CD14-positive monocyte (primary cell): ENCODE results near the gene TMCC1. TPM values are rescaled to one million over a fixed set of nuclear protein-coding genes. Genes with fewer than 3 reads are reported as not detected.

Experiments used
- DNase-seq, 3 donors: peaks; one replicate each; pipeline ENCODE4 v3.0.0-alpha.2; 2011 to 2022
- H2AFZ ChIP-seq: 2 replicates; pipeline ENCODE4 v1.6.0; 2012; ENCODE audit warnings: mild to moderate bottlenecking, low read depth, low read length, inconsistent platforms; ENCODE audit not compliant: insufficient read depth, poor library complexity, severe bottlenecking
- H3K27ac ChIP-seq, 2 donors: 1 replicate in 1 of 2; 2 replicates in 1 of 2; pipeline ENCODE4 v1.5.1; 2012 to 2013; ENCODE audit warnings: low read length in 2 of 2, control low read depth in 1 of 2, inconsistent platforms in 1 of 2, low read depth in 1 of 2, mild to moderate bottlenecking in 1 of 2
- H3K27me3 ChIP-seq, 2 donors: one replicate each; pipeline versions ENCODE4 v1.6.0 to v1.6.1; 2011 to 2013; ENCODE audit warnings: low read length in 2 of 2; ENCODE audit not compliant: control insufficient read depth in 2 of 2, insufficient read depth in 2 of 2
- H3K36me3 ChIP-seq, 2 donors: replicated peaks in 1 of 2; 1 replicate in 1 of 2; 2 replicates in 1 of 2; pipeline versions ENCODE4 v1.5.1 to v1.6.1; 2012 to 2013; ENCODE audit warnings: low read length in 2 of 2, control low read depth in 1 of 2, inconsistent platforms in 1 of 2, mild to moderate bottlenecking in 1 of 2; ENCODE audit not compliant: insufficient read depth in 2 of 2, control insufficient read depth in 1 of 2
- H3K4me1 ChIP-seq, 2 donors: 1 replicate in 1 of 2; 2 replicates in 1 of 2; pipeline versions ENCODE4 v1.5.1 to v1.6.1; 2012 to 2013; ENCODE audit warnings: low read length in 2 of 2, control low read depth in 1 of 2, inconsistent platforms in 1 of 2, mild to moderate bottlenecking in 1 of 2, moderate library complexity in 1 of 2; ENCODE audit not compliant: insufficient read depth in 2 of 2, control insufficient read depth in 1 of 2
- H3K4me2 ChIP-seq: replicated peaks from 2 replicates; pipeline ENCODE3; 2012; ENCODE audit warnings: low read length, moderate library complexity, mild to moderate bottlenecking; ENCODE audit not compliant: poor library complexity, severe bottlenecking; ENCODE audit errors: extremely low read depth
- H3K4me3 ChIP-seq, 3 experiments: fragments of 200-600 bp in 1 of 3; sonication (generic) in 1 of 3; replicated peaks in 1 of 3; 1 replicate in 2 of 3; 2 replicates in 1 of 3; pipeline ENCODE4 v1.5.1; 2011 to 2013; ENCODE audit warnings: low read length in 3 of 3, mild to moderate bottlenecking in 3 of 3, control low read depth in 2 of 3, low read depth in 2 of 3, inconsistent platforms in 1 of 3, moderate library complexity in 1 of 3
- H3K79me2 ChIP-seq: 2 replicates; pipeline ENCODE4 v1.6.0; 2012; ENCODE audit warnings: mild to moderate bottlenecking, control low read depth, inconsistent platforms, low read length, moderate library complexity; ENCODE audit not compliant: insufficient read depth
- H3K9ac ChIP-seq: 2 replicates; pipeline ENCODE4 v1.6.0; 2017; ENCODE audit warnings: low read length, mild to moderate bottlenecking; ENCODE audit not compliant: insufficient read depth, poor library complexity, severe bottlenecking
- H3K9me3 ChIP-seq, 2 donors: replicated peaks in 1 of 2; 1 replicate in 1 of 2; 2 replicates in 1 of 2; pipeline versions ENCODE4 v1.5.1 to v1.6.1; 2012 to 2013; ENCODE audit warnings: low read length in 2 of 2, control low read depth in 1 of 2; ENCODE audit not compliant: control insufficient read depth in 1 of 2, insufficient read depth in 1 of 2
- H4K20me1 ChIP-seq: 2 replicates; pipeline ENCODE4 v1.6.0; 2012; ENCODE audit warnings: mild to moderate bottlenecking, low read length, control low read depth, moderate library complexity; ENCODE audit not compliant: insufficient read depth
- H3K27ac Mint-ChIP-seq, 7 donors: one replicate each; pipeline ENCODE4 v1.8.0; 2020; ENCODE audit warnings: mild to moderate bottlenecking in 7 of 7, mixed read lengths in 7 of 7, moderate library complexity in 6 of 7, inconsistent platforms in 2 of 7
- H3K27me3 Mint-ChIP-seq, 3 donors: one replicate each; pipeline ENCODE4 v1.8.0; 2021 to 2022; ENCODE audit warnings: low read depth in 3 of 3, mild to moderate bottlenecking in 3 of 3, mixed read lengths in 3 of 3, moderate library complexity in 3 of 3, inconsistent platforms in 1 of 3
- H3K36me3 Mint-ChIP-seq, 2 donors: one replicate each; pipeline ENCODE4 v1.8.0; 2020; ENCODE audit warnings: mixed read lengths in 2 of 2, inconsistent platforms in 1 of 2, mild to moderate bottlenecking in 1 of 2
- H3K4me1 Mint-ChIP-seq: one replicate; pipeline ENCODE4 v1.8.0; 2020; ENCODE audit warnings: mild to moderate bottlenecking, mixed read lengths
- H3K4me3 Mint-ChIP-seq, 2 donors: one replicate each; pipeline ENCODE4 v1.8.0; 2020; ENCODE audit warnings: mild to moderate bottlenecking in 2 of 2, mixed read lengths in 2 of 2, moderate library complexity in 1 of 2
- H3K9me3 Mint-ChIP-seq, 7 donors: one replicate each; pipeline ENCODE4 v1.8.0; 2020 to 2022; ENCODE audit warnings: mixed read lengths in 7 of 7, mild to moderate bottlenecking in 6 of 7, moderate library complexity in 6 of 7, inconsistent platforms in 2 of 7
- WGBS: methylation state at CpG from one replicate; pipeline ENCODE4 v1.1.5; 2013; ENCODE audit warnings: missing lambda C conversion rate; ENCODE audit not compliant: insufficient coverage; 5-methylcytosine and 5-hydroxymethylcytosine counted together
- intact Hi-C, 2 donors: fragments of 100-400 bp; cut with micrococcal nuclease; formaldehyde crosslinking; loops; one replicate each; pipeline versions ENCODE4 v1.15.0 to v1.15.1; 2023
- polyA plus RNA-seq, 3 donors: library from polyadenylated mRNA; depleted of rRNA in 1 of 3; unstranded in 2 of 3; stranded (reverse) in 1 of 3; fragments of 300-500 nt in 2 of 3; fragments of >200 nt in 1 of 3; fragmentation: Illumina TruSeq in 2 of 3; gene quantifications; 1 replicate in 2 of 3; 2 replicates in 1 of 3; pipeline ENCODE4 v1.2.3, GENCODE V29; 2012 to 2021
- TF ChIP-seq, protein P1 (sequence below): fragments of 200-600 bp; IDR thresholded peaks from one replicate; pipeline ENCODE4 v1.8.0; 2022; ENCODE audit warnings: antibody characterized with exemption, mild to moderate bottlenecking

The TMCC1 gene
- polyA plus RNA-seq, 3 donors = 5.0 to 10.2 (median 5.0) TPM

DNA sequence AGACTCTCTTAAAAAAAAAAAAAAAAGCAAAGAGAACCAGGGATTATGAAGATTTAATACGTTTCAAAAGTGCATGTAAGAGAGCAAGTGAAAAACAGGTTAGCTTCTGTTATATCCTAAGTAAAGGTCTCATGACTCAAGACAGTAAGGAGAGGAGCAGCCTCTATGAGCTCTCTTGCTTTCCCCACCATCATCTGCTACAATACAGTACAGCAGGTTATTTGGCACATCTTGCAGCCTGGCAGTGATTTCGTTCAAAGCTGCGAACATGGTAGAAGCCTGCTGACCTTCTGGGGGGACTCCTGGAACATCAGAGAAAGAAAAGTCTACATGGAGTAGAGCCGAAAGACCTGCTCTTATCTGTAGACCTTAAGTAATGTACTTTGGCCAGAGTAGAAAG lies 157.9 kb downstream of the TMCC1 start:
- no peaks in the 10 kb centered on the region for H3K36me3 ChIP-seq
- Mint-ChIP-seq H3K27me3 (no peaks in the 10 kb centered on the region), H3K27ac (no peak overlapping the region), H3K4me3 (no peak overlapping the region), H3K36me3 (peaks cover 6 to 9% of the 10 kb centered on the region in 2 donors), H3K4me1 (peaks cover 22% of the 10 kb centered on the region), H3K9me3 (no peaks in the 10 kb centered on the region)
- H3K4me1 ChIP-seq = peaks cover 0 to 3% of the 10 kb centered on the region in 2 donors
- intact Hi-C loops = no loop called here
- H3K27me3 ChIP-seq = no peaks in the 10 kb centered on the region
- H2AFZ ChIP-seq = no peak overlapping the region
- H4K20me1 ChIP-seq = peaks cover 17% of the 10 kb centered on the region
- TF ChIP-seq, protein P1, sequence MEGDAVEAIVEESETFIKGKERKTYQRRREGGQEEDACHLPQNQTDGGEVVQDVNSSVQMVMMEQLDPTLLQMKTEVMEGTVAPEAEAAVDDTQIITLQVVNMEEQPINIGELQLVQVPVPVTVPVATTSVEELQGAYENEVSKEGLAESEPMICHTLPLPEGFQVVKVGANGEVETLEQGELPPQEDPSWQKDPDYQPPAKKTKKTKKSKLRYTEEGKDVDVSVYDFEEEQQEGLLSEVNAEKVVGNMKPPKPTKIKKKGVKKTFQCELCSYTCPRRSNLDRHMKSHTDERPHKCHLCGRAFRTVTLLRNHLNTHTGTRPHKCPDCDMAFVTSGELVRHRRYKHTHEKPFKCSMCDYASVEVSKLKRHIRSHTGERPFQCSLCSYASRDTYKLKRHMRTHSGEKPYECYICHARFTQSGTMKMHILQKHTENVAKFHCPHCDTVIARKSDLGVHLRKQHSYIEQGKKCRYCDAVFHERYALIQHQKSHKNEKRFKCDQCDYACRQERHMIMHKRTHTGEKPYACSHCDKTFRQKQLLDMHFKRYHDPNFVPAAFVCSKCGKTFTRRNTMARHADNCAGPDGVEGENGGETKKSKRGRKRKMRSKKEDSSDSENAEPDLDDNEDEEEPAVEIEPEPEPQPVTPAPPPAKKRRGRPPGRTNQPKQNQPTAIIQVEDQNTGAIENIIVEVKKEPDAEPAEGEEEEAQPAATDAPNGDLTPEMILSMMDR = no peak
- no peak overlapping the region for H3K4me2 ChIP-seq
- WGBS = 100% methylated on average over 1 of the region's 4 CpGs
- H3K79me2 ChIP-seq = no peaks in the 10 kb centered on the region
- no peak overlapping the region for H3K27ac ChIP-seq
- no peak overlapping the region for H3K9ac ChIP-seq
- no peak for DNase-seq
- no peak overlapping the region for H3K4me3 ChIP-seq
- H3K9me3 ChIP-seq = no peaks in the 10 kb centered on the region

DNA sequence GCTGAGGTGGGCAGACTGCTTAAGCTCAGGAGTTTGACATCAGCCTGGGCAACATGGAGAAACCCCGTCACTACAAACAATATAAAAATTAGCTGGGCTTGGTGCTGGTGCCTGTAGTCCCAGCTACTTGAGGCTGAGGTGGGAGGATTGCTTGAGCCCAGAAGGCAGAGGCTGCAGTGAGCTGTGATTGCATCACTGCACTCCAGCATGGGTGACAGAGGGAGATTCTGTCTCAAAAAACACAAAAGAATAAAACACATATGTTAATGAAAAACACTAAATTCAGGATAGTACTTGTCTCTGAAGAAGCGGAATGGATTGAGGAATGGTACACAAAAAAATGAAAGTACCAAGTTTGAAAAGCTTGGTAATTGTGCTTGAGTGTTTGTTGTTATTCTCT lies 159.1 kb downstream of the TMCC1 start:
- Histone ChIP-seq H3K27me3 (no peaks in the 10 kb centered on the region), H3K4me1 (peaks cover 0 to 3% of the 10 kb centered on the region in 2 donors), H3K4me3 (no peak overlapping the region), H3K9me3 (no peaks in the 10 kb centered on the region), H2AFZ (no peak overlapping the region), H4K20me1 (peaks cover 9% of the 10 kb centered on the region), H3K79me2 (no peaks in the 10 kb centered on the region), H3K27ac (no peak overlapping the region), H3K36me3 (no peaks in the 10 kb centered on the region), H3K9ac (no peak overlapping the region), H3K4me2 (no peak overlapping the region)
- intact Hi-C loops = no loop called here
- H3K9me3 Mint-ChIP-seq = no peaks in the 10 kb centered on the region
- TF ChIP-seq, protein P1 = no peak
- no peaks in the 10 kb centered on the region for H3K27me3 Mint-ChIP-seq
- peaks cover 6 to 9% of the 10 kb centered on the region in 2 donors for H3K36me3 Mint-ChIP-seq
- H3K4me3 Mint-ChIP-seq = no peak overlapping the region
- no peak overlapping the region for H3K27ac Mint-ChIP-seq
- no CpG with 5 or more reads among the region's 2 CpGs for WGBS
- no peak for DNase-seq
- peaks cover 14% of the 10 kb centered on the region for H3K4me1 Mint-ChIP-seq
